Fibroblast of lung (primary cell): ENCODE data around the gene FAM222B. TPM values are rescaled to one million over a fixed set of nuclear protein-coding genes. Genes with fewer than 3 reads are reported as not detected.

Experiments
- DNase-seq, 2 donors: peaks; one replicate each; pipeline versions ENCODE4 v3.0.0 to v3.0.0-alpha.2; 2010; ENCODE audit warnings: low read depth in 2 of 2
- H2AFZ ChIP-seq: 2 replicates; pipeline ENCODE4 v1.5.1; 2012; ENCODE audit warnings: low read length, control low read depth, inconsistent platforms
- H3K27ac ChIP-seq: 2 replicates; pipeline ENCODE4 v1.5.1; 2011; ENCODE audit warnings: low read length, control low read depth; ENCODE audit not compliant: insufficient read depth
- H3K27me3 ChIP-seq: 2 replicates; pipeline ENCODE4 v1.5.1; 2011; ENCODE audit warnings: mild to moderate bottlenecking, low read length; ENCODE audit not compliant: control insufficient read depth, insufficient read depth
- H3K36me3 ChIP-seq: 2 replicates; pipeline ENCODE4 v1.5.1; 2011; ENCODE audit warnings: low read length; ENCODE audit not compliant: control insufficient read depth, insufficient read depth
- H3K4me1 ChIP-seq: 2 replicates; pipeline ENCODE4 v1.5.1; 2011; ENCODE audit warnings: low read length; ENCODE audit not compliant: control insufficient read depth, insufficient read depth; ENCODE audit errors: extremely low read depth
- H3K4me2 ChIP-seq: 2 replicates; pipeline ENCODE4 v1.5.1; 2011; ENCODE audit warnings: low read length, control low read depth; ENCODE audit not compliant: insufficient read depth; ENCODE audit errors: extremely low read depth
- H3K4me3 ChIP-seq, 4 experiments: fragments of 200-600 bp in 1 of 4; sonication (generic) in 1 of 4; replicated peaks in 1 of 4; 2 replicates each; pipeline ENCODE4 v1.5.1; 2011 to 2016; ENCODE audit warnings: low read length in 4 of 4, low read depth in 3 of 4, mild to moderate bottlenecking in 3 of 4, control low read depth in 2 of 4, inconsistent platforms in 1 of 4, mixed read lengths in 1 of 4; ENCODE audit not compliant: insufficient read depth in 1 of 4; ENCODE audit errors: control extremely low read depth in 1 of 4
- H3K79me2 ChIP-seq: 2 replicates; pipeline ENCODE4 v1.5.1; 2012; ENCODE audit warnings: mild to moderate bottlenecking, low read length, inconsistent platforms; ENCODE audit not compliant: control insufficient read depth, insufficient read depth
- H3K9ac ChIP-seq: 2 replicates; pipeline ENCODE4 v1.5.1; 2011; ENCODE audit warnings: mild to moderate bottlenecking, low read length, control low read depth; ENCODE audit not compliant: insufficient read depth
- H3K9me3 ChIP-seq: 2 replicates; pipeline ENCODE4 v1.5.1; 2012; ENCODE audit warnings: low read depth, low read length; ENCODE audit not compliant: control insufficient read depth, insufficient read depth
- H4K20me1 ChIP-seq: 2 replicates; pipeline ENCODE4 v1.5.1; 2011; ENCODE audit warnings: low read length; ENCODE audit not compliant: control insufficient read depth, insufficient read depth; ENCODE audit errors: extremely low read depth
- CTCF ChIP-seq, 2 donors: IDR thresholded peaks in 1 of 2; conservative IDR thresholded peaks in 1 of 2; 1 replicate in 1 of 2; 2 replicates in 1 of 2; pipeline ENCODE4 v1.5.1; 2011 to 2012; ENCODE audit warnings: low read length in 2 of 2, control low read depth in 1 of 2, inconsistent platforms in 1 of 2, low read depth in 1 of 2, mild to moderate bottlenecking in 1 of 2
- EZH2 ChIP-seq: IDR thresholded peaks from 2 replicates; pipeline ENCODE4 v1.5.1; 2012; ENCODE audit warnings: low read length, control low read depth, mild to moderate bottlenecking; ENCODE audit errors: missing control alignments
- polyA plus RNA-seq, 2 donors: library from polyadenylated mRNA; depleted of rRNA in 1 of 2; stranded (reverse) in 1 of 2; unstranded in 1 of 2; fragments of >200 nt; gene quantifications; 2 replicates each; pipeline ENCODE4 v1.2.1, GENCODE V29; 2011 to 2012; ENCODE audit warnings: missing spikeins in 1 of 2
- total RNA-seq: library from RNA; depleted of rRNA; stranded (reverse); fragments of >200 nt; gene quantifications from 2 replicates; pipeline ENCODE4 v1.2.1, GENCODE V29; 2014

Gene FAM222B
- total and polyA plus RNA-seq, 2 donors (not counting 1 experiment from before 2014, with no cell fraction given): 2.8 to 9.0 TPM

- Histone ChIP-seq H3K4me1 (no peaks in the 10 kb centered on the region), H3K9ac (no peak overlapping the region), H3K9me3 (no peaks in the 10 kb centered on the region), H2AFZ (no peak overlapping the region), H3K79me2 (no peaks in the 10 kb centered on the region), H3K4me3 (no peak overlapping the region), H4K20me1 (no peaks in the 10 kb centered on the region), H3K36me3 (no peaks in the 10 kb centered on the region), H3K27me3 (no peaks in the 10 kb centered on the region), H3K27ac (no peak overlapping the region), H3K4me2 (no peak overlapping the region)
- TF ChIP-seq EZH2 (no peak), CTCF (conservative IDR thresholded peaks at IDR 0.05 in 1 of 2, IDR thresholded peaks at IDR 0.05 in 1 of 2; ENCODE audit: low read depth in 1 of 2, low read length in 2 of 2) (no peak)
- no peak for DNase-seq
These were observed 28.5 kb upstream of the FAM222B start for GRCh38 chr17:28871056-28871579.

- no peak for DNase-seq
- Histone ChIP-seq H3K79me2 (no peaks in the 10 kb centered on the region), H3K4me1 (no peaks in the 10 kb centered on the region), H3K4me3 (no peak overlapping the region), H2AFZ (no peak overlapping the region), H4K20me1 (no peaks in the 10 kb centered on the region), H3K27ac (no peak overlapping the region), H3K27me3 (no peaks in the 10 kb centered on the region), H3K9ac (no peak overlapping the region), H3K9me3 (no peaks in the 10 kb centered on the region), H3K36me3 (no peaks in the 10 kb centered on the region), H3K4me2 (no peak overlapping the region)
- TF ChIP-seq EZH2 (no peak), CTCF (conservative IDR thresholded peaks at IDR 0.05 in 1 of 2, IDR thresholded peaks at IDR 0.05 in 1 of 2; ENCODE audit: low read depth in 1 of 2, low read length in 2 of 2) (no peak)
These were observed 24.7 kb upstream of the FAM222B start for GRCh38 chr17:28867276-28867675.

DNA sequence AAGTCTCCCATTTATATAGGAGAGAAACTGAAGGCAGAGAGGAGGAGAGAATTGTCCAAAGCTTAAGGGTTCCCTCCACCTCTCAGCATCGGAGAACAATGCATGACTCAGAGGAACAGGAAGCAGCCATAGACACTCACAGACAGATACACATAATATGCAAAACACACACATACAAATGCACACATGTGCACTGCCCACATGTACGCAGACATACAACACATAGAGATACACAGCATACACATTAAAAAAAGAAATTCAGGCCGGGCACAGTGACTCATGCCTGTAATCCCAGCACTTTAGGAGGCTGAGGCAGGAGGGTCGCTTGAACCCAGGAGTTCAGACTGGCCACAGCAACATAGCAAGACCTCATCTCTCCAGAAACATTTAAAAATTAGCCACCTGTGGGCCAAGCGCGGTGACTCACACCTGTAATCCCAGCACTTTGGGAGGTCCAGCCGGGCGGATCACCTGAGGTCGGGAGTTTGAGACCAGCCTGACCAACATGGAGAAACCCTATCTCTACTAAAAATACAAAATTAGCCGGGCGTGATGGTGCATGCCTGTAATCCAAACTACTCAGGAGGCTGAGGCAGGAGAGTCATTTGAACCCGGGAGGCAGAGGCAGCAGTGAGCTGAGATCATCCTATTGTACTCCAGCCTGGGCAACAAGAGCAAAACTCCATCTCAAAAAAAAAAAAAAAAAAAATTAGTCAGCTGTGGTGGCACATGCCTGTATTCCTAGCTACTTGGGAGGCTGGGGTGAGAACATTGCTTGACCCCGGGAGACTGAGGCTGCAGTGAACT, 23.6 kb upstream of the FAM222B start:
- no peaks in the 10 kb centered on the region for H3K79me2 ChIP-seq
- no peak overlapping the region for H3K27ac ChIP-seq
- H2AFZ ChIP-seq: no peak overlapping the region
- TF ChIP-seq CTCF (conservative IDR thresholded peaks at IDR 0.05 in 1 of 2, IDR thresholded peaks at IDR 0.05 in 1 of 2; ENCODE audit: low read depth in 1 of 2, low read length in 2 of 2) (no peak), EZH2 (no peak)
- no peaks in the 10 kb centered on the region for H3K36me3 ChIP-seq
- H3K4me3 ChIP-seq: no peak overlapping the region
- no peaks in the 10 kb centered on the region for H3K4me1 ChIP-seq
- H3K4me2 ChIP-seq: no peak overlapping the region
- no peak overlapping the region for H3K9ac ChIP-seq
- no peaks in the 10 kb centered on the region for H4K20me1 ChIP-seq
- H3K9me3 ChIP-seq: no peaks in the 10 kb centered on the region
- no peaks in the 10 kb centered on the region for H3K27me3 ChIP-seq
- no peak for DNase-seq
